ENCODE data around the gene CCDC9B. TPM values are rescaled to one million over a fixed set of nuclear protein-coding genes. Genes with fewer than 3 reads are reported as not detected.

The CCDC9B gene
- total RNA-seq, 2 donors from 2014 or later: 31.8 to 32.2 TPM

DNA sequence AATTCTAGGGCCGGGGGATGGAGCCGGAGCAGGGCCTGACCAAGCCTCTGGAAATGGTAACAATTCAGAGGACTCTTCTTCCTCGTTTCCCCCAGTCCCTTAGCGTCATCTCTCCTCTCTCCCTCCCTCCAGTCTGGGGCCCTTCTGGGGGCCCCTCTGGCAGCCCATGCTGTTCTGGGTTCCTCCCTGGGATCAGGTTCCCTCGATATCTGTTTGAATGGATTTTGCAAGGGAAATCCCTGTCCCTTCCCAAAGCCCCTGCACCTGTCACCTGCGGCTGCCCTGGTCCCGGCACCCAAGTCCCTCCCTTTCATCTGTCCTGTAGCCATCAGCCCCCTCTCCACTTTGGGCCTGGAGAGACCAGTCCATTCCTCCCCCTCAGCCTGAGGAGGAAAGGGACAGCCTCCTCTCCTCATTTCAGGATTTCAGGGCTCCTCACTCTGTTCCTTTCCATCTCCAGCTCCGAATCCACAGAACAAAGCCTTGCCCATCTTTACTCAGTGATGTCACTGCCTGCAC is 31.3 kb downstream of the CCDC9B start:
- Histone ChIP-seq H3K27me3 (no peaks in the 10 kb centered on the region), H3K36me3 (no peaks in the 10 kb centered on the region), H3K9me3 (no peaks in the 10 kb centered on the region), H3K4me1 (peaks cover 0 to 8% of the 10 kb centered on the region in 2 donors), H3K4me3 (no peak overlapping the region), H3K27ac (no peak overlapping the region)
- no peak for DNase-seq (ENCODE audit: low spot score)
- TF ChIP-seq, protein P1, sequence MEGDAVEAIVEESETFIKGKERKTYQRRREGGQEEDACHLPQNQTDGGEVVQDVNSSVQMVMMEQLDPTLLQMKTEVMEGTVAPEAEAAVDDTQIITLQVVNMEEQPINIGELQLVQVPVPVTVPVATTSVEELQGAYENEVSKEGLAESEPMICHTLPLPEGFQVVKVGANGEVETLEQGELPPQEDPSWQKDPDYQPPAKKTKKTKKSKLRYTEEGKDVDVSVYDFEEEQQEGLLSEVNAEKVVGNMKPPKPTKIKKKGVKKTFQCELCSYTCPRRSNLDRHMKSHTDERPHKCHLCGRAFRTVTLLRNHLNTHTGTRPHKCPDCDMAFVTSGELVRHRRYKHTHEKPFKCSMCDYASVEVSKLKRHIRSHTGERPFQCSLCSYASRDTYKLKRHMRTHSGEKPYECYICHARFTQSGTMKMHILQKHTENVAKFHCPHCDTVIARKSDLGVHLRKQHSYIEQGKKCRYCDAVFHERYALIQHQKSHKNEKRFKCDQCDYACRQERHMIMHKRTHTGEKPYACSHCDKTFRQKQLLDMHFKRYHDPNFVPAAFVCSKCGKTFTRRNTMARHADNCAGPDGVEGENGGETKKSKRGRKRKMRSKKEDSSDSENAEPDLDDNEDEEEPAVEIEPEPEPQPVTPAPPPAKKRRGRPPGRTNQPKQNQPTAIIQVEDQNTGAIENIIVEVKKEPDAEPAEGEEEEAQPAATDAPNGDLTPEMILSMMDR (IDR thresholded peaks at IDR 0.05): no peak

DNA sequence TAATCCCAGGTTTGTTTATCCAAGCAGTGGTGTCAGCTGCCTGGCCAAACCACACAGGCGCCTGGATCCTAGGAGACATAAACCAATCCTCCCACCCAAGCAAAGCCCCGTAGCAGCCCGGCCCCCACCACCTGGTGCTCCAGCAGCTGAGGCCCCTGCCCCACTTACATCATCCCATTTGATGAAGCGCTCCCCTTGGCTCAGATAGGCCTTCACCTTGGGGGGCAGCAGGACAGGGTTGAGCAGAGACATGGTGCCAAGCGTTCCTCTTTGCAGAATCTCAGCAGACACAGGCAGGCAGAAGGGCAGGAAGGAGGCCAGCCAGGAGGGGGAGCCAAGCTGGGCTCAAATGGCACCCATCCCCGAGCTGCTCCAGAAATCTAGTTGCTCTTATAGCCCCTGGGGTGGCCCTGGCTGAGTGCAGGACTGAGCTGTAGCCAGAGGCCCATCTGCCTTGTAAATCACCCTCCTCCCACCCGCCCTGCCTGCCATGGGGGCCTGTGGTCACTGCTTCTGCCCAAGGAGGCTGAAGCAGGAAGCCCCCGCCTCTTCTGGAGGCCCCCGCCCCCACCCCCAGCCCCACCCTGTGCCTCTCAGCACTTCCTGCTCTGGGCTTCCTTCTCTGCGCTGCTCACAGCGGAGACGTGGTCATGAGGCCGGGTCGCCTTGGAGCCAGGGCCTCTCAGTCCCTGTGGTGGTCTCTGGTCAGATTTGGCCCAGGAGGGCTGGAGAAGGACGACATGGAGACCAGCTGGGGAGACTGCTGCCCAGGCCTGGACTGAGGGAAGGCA is 33.1 kb downstream of the CCDC9B start, which contains the start of gene PLCB2:
PLCB2 (minus strand) TSS at position 515 of the 791 bp plus-strand sequence; CDS start at position 252, 263 bp downstream.
- Histone ChIP-seq H3K27me3 (no peaks in the 10 kb centered on the region), H3K4me1 (peaks cover 0 to 8% of the 10 kb centered on the region in 2 donors), H3K36me3 (no peaks in the 10 kb centered on the region), H3K27ac (peak within 1 kb of the TSS in 1 of 2 donors; percentile 23), H3K9me3 (no peaks in the 10 kb centered on the region), H3K4me3 (peak within 1 kb of the TSS in 1 of 2 donors; percentile 25)
- DNase-seq (ENCODE audit: low spot score): no peak
- TF ChIP-seq, protein P1 (IDR thresholded peaks at IDR 0.05): peak in 1 of 2 donors; percentile 38

DNA sequence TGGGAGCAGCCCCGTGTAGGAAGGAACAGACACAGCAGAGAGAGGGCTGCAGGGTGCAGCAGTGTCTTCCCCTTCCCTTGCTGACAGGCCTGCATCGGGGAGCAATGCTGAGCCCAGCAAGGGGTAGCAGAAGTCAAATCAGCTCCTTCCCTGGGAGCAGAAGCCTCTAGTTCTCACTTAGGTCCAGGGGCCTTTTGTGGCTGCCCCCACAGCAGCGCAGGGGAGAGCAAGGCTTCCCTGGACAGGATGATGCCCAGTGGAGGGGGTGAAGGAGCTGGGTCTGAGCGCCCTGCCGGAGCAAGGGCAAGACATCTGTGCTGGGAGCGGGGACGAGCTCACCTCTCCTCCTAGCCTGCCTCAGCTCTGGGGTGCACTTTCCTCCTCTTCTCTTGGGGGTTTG is 33.8 kb downstream of the CCDC9B start:
- H3K36me3 ChIP-seq: no peaks in the 10 kb centered on the region
- no peak for DNase-seq (ENCODE audit: low spot score)
- no peaks in the 10 kb centered on the region for H3K9me3 ChIP-seq
- H3K27ac ChIP-seq: peak overlapping the region in 1 of 2 donors; percentile 23
- H3K27me3 ChIP-seq: no peaks in the 10 kb centered on the region
- H3K4me1 ChIP-seq: peaks cover 0 to 10% of the 10 kb centered on the region in 2 donors
- peak overlapping the region in 1 of 2 donors; percentile 25 for H3K4me3 ChIP-seq
- TF ChIP-seq, protein P1 (IDR thresholded peaks at IDR 0.05): no peak

DNA sequence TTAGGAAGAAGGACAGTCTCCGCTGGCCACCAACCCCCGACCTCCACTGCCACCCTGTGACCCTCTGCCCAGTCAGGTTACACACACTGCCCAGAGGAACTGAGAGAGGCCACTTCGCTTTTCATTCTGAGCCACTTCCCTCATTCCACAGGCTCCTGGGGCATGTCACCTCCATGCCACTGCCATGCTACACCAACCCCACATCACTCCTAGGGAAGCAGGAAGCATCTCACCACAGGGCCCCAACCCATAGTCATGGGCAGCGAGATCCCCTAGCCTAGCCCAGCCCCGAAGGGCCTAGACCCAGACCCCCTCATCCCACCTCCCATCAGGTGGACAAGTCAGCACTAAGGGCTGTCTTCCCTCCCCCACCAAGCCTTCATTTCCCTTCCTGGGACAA is 34.4 kb downstream of the CCDC9B start:
- TF ChIP-seq, protein P1 (IDR thresholded peaks at IDR 0.05): no peak
- DNase-seq (ENCODE audit: low spot score): no peak
- no peak overlapping the region for H3K27ac ChIP-seq
- no peaks in the 10 kb centered on the region for H3K27me3 ChIP-seq
- H3K4me1 ChIP-seq: peaks cover 0 to 15% of the 10 kb centered on the region in 2 donors
- H3K4me3 ChIP-seq: peak overlapping the region in 1 of 2 donors; percentile 25
- H3K36me3 ChIP-seq: no peaks in the 10 kb centered on the region
- H3K9me3 ChIP-seq: no peaks in the 10 kb centered on the region

DNA sequence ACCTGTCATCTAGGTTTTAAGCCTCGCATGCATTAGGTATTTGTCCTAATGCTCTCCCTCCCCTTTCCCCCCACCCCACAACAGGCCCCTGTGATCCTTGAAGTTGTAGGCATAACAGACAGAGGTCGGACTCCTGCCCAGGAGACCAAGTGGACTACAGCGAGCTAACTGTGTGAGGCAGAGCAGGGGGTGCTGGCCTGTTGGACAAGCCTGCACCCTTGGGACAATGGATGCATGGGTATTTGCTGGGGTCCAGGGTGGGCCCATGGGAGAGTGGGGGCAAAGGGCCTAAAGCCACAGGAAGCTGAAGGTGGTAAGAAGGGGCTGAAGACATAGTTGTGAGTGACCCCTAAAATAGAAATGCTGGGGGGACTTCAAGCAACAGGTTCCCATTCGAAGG is 35.5 kb downstream of the CCDC9B start:
- no peak for DNase-seq (ENCODE audit: low spot score)
- no peak overlapping the region for H3K4me3 ChIP-seq
- no peak overlapping the region for H3K27ac ChIP-seq
- TF ChIP-seq, protein P1 (IDR thresholded peaks at IDR 0.05): no peak
- H3K36me3 ChIP-seq: no peaks in the 10 kb centered on the region
- H3K4me1 ChIP-seq: peaks cover 0 to 21% of the 10 kb centered on the region in 2 donors
- H3K27me3 ChIP-seq: no peaks in the 10 kb centered on the region
- H3K9me3 ChIP-seq: peaks cover 0 to 3% of the 10 kb centered on the region in 2 donors

All from right atrium auricular region (tissue), 2 donors.